ENCODE results near the gene ZFPM1.

- TF ChIP-seq, protein P1, sequence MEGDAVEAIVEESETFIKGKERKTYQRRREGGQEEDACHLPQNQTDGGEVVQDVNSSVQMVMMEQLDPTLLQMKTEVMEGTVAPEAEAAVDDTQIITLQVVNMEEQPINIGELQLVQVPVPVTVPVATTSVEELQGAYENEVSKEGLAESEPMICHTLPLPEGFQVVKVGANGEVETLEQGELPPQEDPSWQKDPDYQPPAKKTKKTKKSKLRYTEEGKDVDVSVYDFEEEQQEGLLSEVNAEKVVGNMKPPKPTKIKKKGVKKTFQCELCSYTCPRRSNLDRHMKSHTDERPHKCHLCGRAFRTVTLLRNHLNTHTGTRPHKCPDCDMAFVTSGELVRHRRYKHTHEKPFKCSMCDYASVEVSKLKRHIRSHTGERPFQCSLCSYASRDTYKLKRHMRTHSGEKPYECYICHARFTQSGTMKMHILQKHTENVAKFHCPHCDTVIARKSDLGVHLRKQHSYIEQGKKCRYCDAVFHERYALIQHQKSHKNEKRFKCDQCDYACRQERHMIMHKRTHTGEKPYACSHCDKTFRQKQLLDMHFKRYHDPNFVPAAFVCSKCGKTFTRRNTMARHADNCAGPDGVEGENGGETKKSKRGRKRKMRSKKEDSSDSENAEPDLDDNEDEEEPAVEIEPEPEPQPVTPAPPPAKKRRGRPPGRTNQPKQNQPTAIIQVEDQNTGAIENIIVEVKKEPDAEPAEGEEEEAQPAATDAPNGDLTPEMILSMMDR (IDR thresholded peaks at IDR 0.05; ENCODE audit: low read depth, low read length, missing input control): no peak
- TF ChIP-seq SP1 (IDR thresholded peaks at IDR 0.05): no peak
- TF ChIP-seq, protein P2, sequence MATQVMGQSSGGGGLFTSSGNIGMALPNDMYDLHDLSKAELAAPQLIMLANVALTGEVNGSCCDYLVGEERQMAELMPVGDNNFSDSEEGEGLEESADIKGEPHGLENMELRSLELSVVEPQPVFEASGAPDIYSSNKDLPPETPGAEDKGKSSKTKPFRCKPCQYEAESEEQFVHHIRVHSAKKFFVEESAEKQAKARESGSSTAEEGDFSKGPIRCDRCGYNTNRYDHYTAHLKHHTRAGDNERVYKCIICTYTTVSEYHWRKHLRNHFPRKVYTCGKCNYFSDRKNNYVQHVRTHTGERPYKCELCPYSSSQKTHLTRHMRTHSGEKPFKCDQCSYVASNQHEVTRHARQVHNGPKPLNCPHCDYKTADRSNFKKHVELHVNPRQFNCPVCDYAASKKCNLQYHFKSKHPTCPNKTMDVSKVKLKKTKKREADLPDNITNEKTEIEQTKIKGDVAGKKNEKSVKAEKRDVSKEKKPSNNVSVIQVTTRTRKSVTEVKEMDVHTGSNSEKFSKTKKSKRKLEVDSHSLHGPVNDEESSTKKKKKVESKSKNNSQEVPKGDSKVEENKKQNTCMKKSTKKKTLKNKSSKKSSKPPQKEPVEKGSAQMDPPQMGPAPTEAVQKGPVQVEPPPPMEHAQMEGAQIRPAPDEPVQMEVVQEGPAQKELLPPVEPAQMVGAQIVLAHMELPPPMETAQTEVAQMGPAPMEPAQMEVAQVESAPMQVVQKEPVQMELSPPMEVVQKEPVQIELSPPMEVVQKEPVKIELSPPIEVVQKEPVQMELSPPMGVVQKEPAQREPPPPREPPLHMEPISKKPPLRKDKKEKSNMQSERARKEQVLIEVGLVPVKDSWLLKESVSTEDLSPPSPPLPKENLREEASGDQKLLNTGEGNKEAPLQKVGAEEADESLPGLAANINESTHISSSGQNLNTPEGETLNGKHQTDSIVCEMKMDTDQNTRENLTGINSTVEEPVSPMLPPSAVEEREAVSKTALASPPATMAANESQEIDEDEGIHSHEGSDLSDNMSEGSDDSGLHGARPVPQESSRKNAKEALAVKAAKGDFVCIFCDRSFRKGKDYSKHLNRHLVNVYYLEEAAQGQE (IDR thresholded peaks at IDR 0.05): no peak
- TF ChIP-seq ZBTB33 (IDR thresholded peaks at IDR 0.05): no peak
Observed at GRCh38 chr16:88529596-88529995, 76.5 kb downstream of the ZFPM1 start.

All from liver (tissue), 3 donors.